GM19455 (cell line): Measurements from ENCODE around the gene HIF1AN.

ENCODE experiments used
- ATAC-seq: cut with Tn5 transposase; IDR thresholded peaks from one replicate; pipeline ENCODE4 v1.9.1; 2021; ENCODE audit not compliant: unreplicated experiment

HIF1AN gene

GRCh38 chr10:100535715-100536353 lies at the start of gene HIF1AN:
HIF1AN (plus strand) TSS chr10:100535943; CDS start chr10:100535959, 16 bp downstream.
- ATAC-seq, result peak; percentile 98

DNA sequence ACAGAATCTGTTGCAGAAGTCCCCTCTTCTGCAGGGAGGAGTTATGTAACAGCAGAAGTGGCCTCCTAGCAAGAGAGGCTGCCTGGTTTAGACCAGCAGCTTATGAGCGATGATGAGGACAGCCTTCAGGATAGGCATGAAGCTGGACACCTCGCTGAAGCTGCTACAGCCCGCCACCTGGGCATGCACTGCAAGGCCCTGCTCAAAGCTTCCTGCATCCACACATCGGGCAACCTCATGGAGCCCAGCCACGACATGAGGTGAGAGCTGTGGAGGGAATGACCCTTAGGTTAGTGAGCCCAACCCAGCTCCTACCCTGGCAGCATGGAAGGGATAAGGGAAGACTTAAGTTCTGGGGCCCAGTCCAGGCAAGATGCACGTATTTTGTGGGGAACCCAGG lies 48.2 kb upstream of the HIF1AN start:
- no peak for ATAC-seq

GRCh38 chr10:100489396-100489795 lies 46.3 kb upstream of the HIF1AN start:
- ATAC-seq, result no peak

- no peak for ATAC-seq
Observed at GRCh38 chr10:100490531-100490930, 45.2 kb upstream of the HIF1AN start.

GRCh38 chr10:100496567-100496966 lies 39.2 kb upstream of the HIF1AN start:
- no peak for ATAC-seq

- ATAC-seq, result no peak
Observed at GRCh38 chr10:100498059-100498458, 37.7 kb upstream of the HIF1AN start.

DNA sequence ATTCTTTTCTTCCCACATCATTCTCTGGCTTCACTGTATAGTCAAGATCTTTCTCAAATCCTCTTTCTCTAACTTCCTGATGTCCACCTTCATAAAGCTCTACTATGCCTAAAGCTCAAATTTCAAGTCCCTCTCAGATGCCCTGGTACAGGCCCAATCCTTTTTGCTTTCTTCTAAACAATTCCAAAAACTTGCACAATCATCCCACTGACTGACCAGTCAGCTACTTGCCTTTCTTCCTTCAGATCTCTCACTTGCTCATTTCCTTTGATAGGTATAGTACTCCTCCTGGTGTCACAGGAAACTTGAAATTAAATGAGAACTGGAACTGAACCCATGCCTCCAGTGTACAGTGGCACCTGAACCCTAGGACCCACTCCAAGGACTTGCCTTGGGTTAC lies 34.3 kb upstream of the HIF1AN start:
- no peak for ATAC-seq

- ATAC-seq, result no peak
Observed at GRCh38 chr10:100502926-100503494, 32.7 kb upstream of the HIF1AN start.

- ATAC-seq, result no peak
Observed at GRCh38 chr10:100504096-100504495, 31.6 kb upstream of the HIF1AN start.

GRCh38 chr10:100505164-100505563 lies 30.6 kb upstream of the HIF1AN start:
- no peak for ATAC-seq

DNA sequence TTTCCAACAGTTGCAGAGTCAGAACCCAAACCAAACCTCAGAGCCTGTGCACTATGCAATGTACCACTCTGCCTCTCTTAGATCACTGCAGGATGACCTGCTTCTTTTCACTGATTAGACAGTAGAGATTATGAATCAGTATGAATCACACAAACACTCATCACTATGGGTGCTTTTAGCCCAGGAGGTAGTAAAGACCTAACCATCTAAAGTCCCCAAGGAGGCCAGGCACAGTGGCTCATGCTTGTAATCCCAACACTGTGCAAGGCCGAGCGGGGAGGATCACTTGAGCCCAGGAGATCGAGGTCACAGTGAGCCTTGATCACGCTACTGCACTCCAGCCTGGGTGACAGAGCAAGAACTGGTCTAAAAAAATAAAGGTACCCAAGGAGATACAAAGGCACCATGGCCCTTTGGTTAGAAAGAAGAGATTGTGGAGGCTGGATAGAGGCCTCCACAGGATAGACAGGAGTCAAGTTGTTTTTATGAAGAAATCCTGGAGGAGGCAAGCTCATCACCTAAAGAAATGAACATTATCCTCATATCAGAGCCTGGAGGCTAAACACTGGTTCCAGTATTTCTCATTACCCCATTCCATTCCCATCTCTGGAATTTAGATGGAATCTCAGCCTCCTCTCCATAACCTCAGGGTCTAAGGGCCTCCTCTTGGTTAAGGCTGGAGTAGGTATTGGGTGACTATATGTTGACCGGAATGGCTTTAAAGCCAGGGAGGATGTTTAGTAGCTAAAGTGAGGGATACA lies 29.0 kb upstream of the HIF1AN start:
- ATAC-seq, result no peak

DNA sequence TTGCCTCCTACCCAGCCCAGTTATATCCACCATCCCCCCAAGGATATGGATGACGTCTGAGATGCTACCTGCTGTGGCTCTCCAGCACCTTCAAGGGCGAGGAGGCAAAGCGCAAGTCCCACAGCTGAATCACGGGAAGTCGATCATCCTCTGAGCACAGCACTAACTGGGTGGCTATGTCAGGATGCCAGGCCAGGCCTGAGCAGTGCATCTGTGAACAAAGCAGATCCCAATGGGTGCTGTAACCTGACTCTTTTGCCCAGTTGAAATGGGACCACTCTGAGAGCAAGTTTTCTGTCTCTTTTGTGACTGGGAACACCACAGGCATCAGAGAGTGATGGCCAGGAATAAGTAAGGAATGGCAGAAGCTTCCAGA lies 28.4 kb upstream of the HIF1AN start:
- no peak for ATAC-seq

DNA sequence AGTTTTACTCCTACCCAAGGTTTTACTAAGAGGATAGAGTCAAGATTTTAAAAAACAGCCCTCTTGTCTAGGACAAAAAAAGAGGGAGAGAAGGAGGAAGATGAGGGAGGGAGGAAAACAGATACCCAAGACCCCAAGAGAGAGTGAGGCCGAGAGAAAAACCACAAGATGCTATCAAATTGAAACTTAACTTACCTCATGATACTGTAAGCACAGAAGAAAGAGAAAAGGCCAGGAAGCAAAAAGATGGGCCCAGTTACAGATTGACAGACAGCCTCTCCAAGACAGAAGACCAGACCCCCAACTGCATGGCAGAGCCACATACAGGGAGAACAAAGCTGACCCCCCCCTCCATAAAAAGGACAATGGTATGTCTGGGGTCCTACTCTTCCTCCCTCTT lies 27.5 kb upstream of the HIF1AN start:
- ATAC-seq, result no peak

- ATAC-seq, result no peak
Observed at GRCh38 chr10:100508691-100509150, 27.0 kb upstream of the HIF1AN start.

DNA sequence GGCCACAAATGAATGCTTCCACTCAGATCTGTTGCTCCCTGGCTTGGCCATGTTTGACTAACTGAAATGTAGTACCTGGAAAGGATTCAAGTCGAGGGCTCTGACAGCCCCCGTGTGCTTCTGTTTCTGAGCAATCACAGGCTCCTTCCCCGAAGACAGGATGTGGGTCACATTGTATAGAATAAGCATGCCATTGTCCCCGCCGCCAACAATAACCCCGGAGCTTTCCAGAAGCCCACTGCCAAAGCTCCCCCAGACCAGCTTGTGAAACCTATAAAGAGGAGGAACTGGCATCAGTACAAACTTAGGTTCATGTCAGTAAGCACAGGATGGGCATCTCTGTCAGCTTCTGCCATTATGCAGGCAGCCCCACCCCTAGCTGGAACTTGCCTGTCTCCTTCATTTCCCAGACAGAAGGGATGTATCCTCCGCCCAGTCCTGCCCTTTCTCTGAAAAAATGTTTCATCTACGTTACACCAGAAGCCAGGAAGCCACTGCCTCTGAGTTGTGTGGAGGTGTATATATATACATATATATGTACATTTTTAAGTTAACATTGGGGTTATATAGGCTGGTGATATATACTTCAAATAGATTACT lies 26.4 kb upstream of the HIF1AN start:
- ATAC-seq, result no peak

DNA sequence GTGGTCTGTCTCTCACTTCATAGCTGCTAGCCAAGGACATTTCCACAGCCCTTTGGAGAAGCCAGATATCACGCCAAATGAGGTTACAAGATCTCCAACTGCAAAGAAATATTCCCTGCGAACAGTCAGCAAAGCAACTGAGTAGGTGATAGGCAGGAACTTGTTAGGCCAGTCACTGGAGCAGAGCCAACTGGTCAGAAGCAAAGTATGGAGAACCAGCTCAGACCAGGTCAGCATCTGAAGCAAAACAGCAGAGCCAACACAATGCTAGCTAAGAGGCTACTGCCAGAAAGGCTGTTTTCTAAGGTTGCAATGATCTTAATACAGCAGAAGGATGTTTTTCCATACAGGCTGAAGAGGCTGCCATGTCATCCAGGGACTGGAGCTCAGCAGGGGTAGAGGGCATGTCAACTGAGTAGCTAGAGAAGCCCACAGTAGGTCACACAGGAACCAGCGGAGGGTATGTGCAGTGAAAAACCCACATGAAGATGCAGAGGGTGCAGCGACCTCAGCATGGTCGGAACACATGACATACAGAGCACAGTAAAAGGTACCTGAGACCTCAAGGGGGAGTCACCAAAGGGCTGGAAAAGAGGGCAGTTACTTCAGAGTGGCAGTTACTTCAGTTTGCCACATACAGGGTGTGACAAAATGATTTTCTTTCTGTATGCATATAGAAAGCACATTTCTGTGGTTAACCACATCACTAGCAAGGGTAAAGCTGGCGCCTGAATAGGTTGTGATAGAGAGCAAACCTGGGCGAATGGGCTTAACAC lies 25.0 kb upstream of the HIF1AN start:
- ATAC-seq, result no peak

DNA sequence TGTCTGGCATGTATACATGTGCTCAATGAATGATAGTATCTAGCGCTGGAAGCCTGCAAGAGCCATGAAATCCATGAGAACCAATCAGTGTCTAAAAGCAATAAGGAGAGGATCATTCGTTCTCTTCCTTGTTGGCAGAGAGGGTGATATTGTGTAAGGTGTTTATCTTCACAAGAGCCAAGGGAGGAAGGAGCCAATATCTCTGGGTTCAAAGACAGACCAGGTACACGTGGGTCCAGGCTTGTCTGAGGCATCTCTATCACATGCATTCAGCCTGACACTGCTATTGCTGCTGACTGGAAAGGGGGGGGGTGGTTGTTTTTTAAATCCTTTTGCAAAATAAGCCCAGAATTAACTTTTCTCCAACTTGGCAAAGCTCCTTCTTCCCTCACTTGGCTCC lies 20.1 kb upstream of the HIF1AN start:
- no peak for ATAC-seq

GRCh38 chr10:100516847-100517246 lies 18.9 kb upstream of the HIF1AN start:
- no peak for ATAC-seq

DNA sequence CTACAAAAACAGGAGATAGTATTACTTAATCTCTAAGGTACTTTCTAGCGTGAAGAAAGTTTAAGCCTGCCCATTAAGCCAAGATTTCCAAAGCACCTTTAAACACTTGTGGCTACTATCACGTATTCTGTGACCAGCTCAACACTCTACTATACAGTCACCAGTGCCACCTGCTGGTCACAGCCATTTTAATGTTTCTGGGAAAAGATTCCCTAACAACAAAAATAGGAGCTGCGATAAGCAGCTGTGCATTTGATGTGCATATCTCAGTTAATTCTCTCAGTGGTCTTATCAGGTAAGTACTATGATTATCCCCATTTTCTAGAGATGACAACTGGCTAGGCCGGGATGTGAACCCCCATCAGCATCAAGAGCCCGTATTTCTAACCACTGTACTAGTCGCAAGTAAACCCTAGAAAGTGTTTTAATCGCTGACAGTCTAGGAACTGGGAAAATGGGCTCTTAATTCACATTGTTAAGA lies 16.9 kb upstream of the HIF1AN start:
- ATAC-seq, result no peak

DNA sequence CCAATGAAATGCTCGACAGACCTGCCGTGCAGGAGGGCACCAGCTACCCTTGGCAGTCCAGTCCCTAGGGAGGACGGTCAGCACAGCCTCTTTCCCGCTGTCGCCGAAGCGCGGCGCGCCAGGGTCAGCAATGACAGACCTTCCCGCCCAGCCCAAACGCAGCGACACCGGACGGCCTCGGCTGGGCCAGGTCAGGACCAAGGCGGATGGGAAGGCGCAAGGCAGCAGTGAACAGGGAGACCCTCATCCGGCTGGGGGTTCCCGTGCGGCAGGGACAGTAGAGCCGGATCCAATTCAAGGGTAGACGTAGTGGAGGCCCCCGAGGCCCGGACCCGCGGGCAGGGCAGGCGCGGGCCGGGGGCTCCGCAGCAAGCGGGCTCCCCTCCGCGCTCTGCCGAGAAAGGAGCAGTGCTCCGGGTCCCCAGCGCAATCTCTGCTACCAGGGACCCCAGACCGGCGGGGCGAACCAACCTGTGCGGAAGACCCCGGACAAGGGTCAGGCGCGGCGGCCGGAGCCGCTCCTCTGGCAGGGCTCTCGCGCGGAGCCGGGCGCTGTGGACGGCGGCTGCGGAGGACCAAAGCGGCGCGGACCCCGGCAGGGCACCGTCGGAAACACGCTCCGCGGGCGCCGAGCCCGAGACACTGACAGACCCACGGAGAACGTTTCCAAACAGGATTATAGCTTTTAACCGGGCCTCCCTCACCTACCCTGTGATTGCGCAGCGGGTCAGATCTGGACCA lies 16.3 kb upstream of the HIF1AN start, which contains the start of gene SEC31B:
Gene SEC31B, minus strand, starts transcription at position 551 of the 741 bp plus-strand sequence. CDS start 2,909 bp downstream, outside the sequence.
- no peak for ATAC-seq
